Coronary artery (tissue), 2 donors: ENCODE measurements around the gene ZNF438.

Experiments used
- DNase-seq: peaks from one replicate; pipeline ENCODE4 v3.0.0-alpha.2; 2017; ENCODE audit warnings: low spot score
- H3K27ac ChIP-seq, 2 donors: fragments of 200-600 bp; sonication (generic); one replicate each; pipeline ENCODE4 v1.5.1; 2016 to 2019
- H3K4me3 ChIP-seq: fragments of 200-600 bp; sonication (generic); 2 replicates; pipeline ENCODE4 v1.5.1; 2016; ENCODE audit warnings: mild to moderate bottlenecking, moderate library complexity
- CTCF ChIP-seq: fragments of 200-600 bp; sonication (generic); IDR thresholded peaks from one replicate; pipeline ENCODE4 v1.5.1; 2019; ENCODE audit warnings: antibody characterized with exemption

The ZNF438 gene

GRCh38 chr10:30819341-30820181 lies 212.1 kb downstream of the ZNF438 start:
- no peak for DNase-seq
- TF ChIP-seq CTCF: no peak
- Histone ChIP-seq H3K27ac (peak overlapping the region; percentile 86), H3K4me3 (peak overlapping the region; percentile 63)

GRCh38 chr10:30818854-30819253 lies 212.8 kb downstream of the ZNF438 start:
- DNase-seq: peak; percentile 86
- peak overlapping the region; percentile 63 for H3K4me3 ChIP-seq
- H3K27ac ChIP-seq: peak overlapping the region; percentile 86
- no peak for TF ChIP-seq CTCF

- TF ChIP-seq CTCF: no peak
- Histone ChIP-seq H3K4me3 (peak overlapping the region; percentile 63), H3K27ac (peak overlapping the region; percentile 86)
- no peak for DNase-seq
Observed at GRCh38 chr10:30818010-30818660, 213.5 kb downstream of the ZNF438 start.

- peak overlapping the region; percentile 86 for H3K27ac ChIP-seq
- no peak for DNase-seq
- TF ChIP-seq CTCF: no peak
- H3K4me3 ChIP-seq: no peak overlapping the region
Observed at GRCh38 chr10:30817541-30817940, 214.1 kb downstream of the ZNF438 start.

- no peak for TF ChIP-seq CTCF
- Histone ChIP-seq H3K27ac (peak overlapping the region; percentile 41 to 86), H3K4me3 (no peak overlapping the region)
- no peak for DNase-seq
Observed at GRCh38 chr10:30816820-30817171, 214.9 kb downstream of the ZNF438 start.

GRCh38 chr10:30816159-30816819 lies 215.4 kb downstream of the ZNF438 start:
- no peak for DNase-seq
- no peak overlapping the region for H3K4me3 ChIP-seq
- peak overlapping the region; percentile 41 to 86 for H3K27ac ChIP-seq

More at GRCh38 chr10:30816159-30816819, 215.4 kb downstream of the ZNF438 start:
- no peak for TF ChIP-seq CTCF
